ENCODE data around the gene TMEM229A. TPM values are rescaled to one million over a fixed set of nuclear protein-coding genes. Genes with fewer than 3 reads are reported as not detected.
"Not testable (repeated sequence)": the region's sequence is repeated elsewhere in the genome, so short reads cannot be mapped to it uniquely, and the experiment has no call there.

Gene TMEM229A
- total RNA-seq: not detected
- long read RNA-seq, partial matches to known transcripts: 0 of 1 reads
- long read RNA-seq, other reads (novel, unspliced or antisense): 0 of 1 reads

- peak; percentile 49 for DNase-seq
- peak; percentile 75 for ATAC-seq (ENCODE audit: poor library complexity)
- intact Hi-C loops (cut with DNase I): no loop called here
Observed at GRCh38 chr7:124032369-124033094, at the start of gene TMEM229A. Gene TMEM229A (minus strand): TSS chr7:124033067. CDS start chr7:124033003, 64 bp downstream.

GRCh38 chr7:124082234-124082633, 49.4 kb upstream of the TMEM229A start:
- ATAC-seq (ENCODE audit: poor library complexity); intact Hi-C loops (cut with DNase I); DNase-seq: not testable (repeated sequence)

GRCh38 chr7:124077546-124077945, 44.7 kb upstream of the TMEM229A start:
- DNase-seq (no peak), ATAC-seq (ENCODE audit: poor library complexity) (no peak)
- intact Hi-C loops (cut with DNase I): no loop called here

- intact Hi-C loops (cut with DNase I): no loop called here
- ATAC-seq (ENCODE audit: poor library complexity) (no peak), DNase-seq (no peak)
Observed at GRCh38 chr7:124076841-124077240, 44.0 kb upstream of the TMEM229A start.

- intact Hi-C loops (cut with DNase I): no loop called here
Observed at GRCh38 chr7:124074007-124074406, 41.1 kb upstream of the TMEM229A start.

GRCh38 chr7:124073310-124073645, 40.4 kb upstream of the TMEM229A start:
- DNase-seq: no peak
- ATAC-seq (ENCODE audit: poor library complexity): no peak
- intact Hi-C loops (cut with DNase I): no loop called here

More at GRCh38 chr7:124074007-124074406, 41.1 kb upstream of the TMEM229A start:
- DNase-seq (no peak), ATAC-seq (ENCODE audit: poor library complexity) (peak; percentile 22)

GRCh38 chr7:124072603-124073309, 39.9 kb upstream of the TMEM229A start:
- intact Hi-C loops (cut with DNase I): no loop called here
- ATAC-seq (ENCODE audit: poor library complexity): no peak
- no peak for DNase-seq

GRCh38 chr7:124071843-124072242, 39.0 kb upstream of the TMEM229A start:
- intact Hi-C loops (cut with DNase I): no loop called here
- DNase-seq (no peak), ATAC-seq (ENCODE audit: poor library complexity) (no peak)

- DNase-seq (no peak), ATAC-seq (ENCODE audit: poor library complexity) (no peak)
- intact Hi-C loops (cut with DNase I): no loop called here
Observed at GRCh38 chr7:124062171-124062570, 29.3 kb upstream of the TMEM229A start.

GRCh38 chr7:124060528-124060927, 27.7 kb upstream of the TMEM229A start:
- ATAC-seq (ENCODE audit: poor library complexity) (no peak), DNase-seq (no peak)
- intact Hi-C loops (cut with DNase I): no loop called here

GRCh38 chr7:124059375-124059774, 26.5 kb upstream of the TMEM229A start:
- ATAC-seq (ENCODE audit: poor library complexity) (no peak), DNase-seq (no peak)
- intact Hi-C loops (cut with DNase I): no loop called here

- intact Hi-C loops (cut with DNase I): no loop called here
- DNase-seq (no peak), ATAC-seq (ENCODE audit: poor library complexity) (no peak)
Observed at GRCh38 chr7:124058515-124058914, 25.6 kb upstream of the TMEM229A start.

GRCh38 chr7:124057872-124058271, 25.0 kb upstream of the TMEM229A start:
- DNase-seq (no peak), ATAC-seq (ENCODE audit: poor library complexity) (no peak)
- intact Hi-C loops (cut with DNase I): no loop called here

GRCh38 chr7:124056234-124056633, 23.4 kb upstream of the TMEM229A start:
- DNase-seq (no peak), ATAC-seq (ENCODE audit: poor library complexity) (no peak)
- intact Hi-C loops (cut with DNase I): no loop called here

GRCh38 chr7:124051681-124052377, 19.0 kb upstream of the TMEM229A start:
- ATAC-seq (ENCODE audit: poor library complexity) (no peak), DNase-seq (no peak)
- intact Hi-C loops (cut with DNase I): no loop called here

GRCh38 chr7:124042826-124043225, 10.0 kb upstream of the TMEM229A start:
- intact Hi-C loops (cut with DNase I): no loop called here
- no peak for DNase-seq
- no peak for ATAC-seq (ENCODE audit: poor library complexity)

- ATAC-seq (ENCODE audit: poor library complexity): no peak
Observed at GRCh38 chr7:124041439-124041838, 8.6 kb upstream of the TMEM229A start.

GRCh38 chr7:124037902-124038301, 5.0 kb upstream of the TMEM229A start:
- ATAC-seq (ENCODE audit: poor library complexity); DNase-seq; intact Hi-C loops (cut with DNase I): not testable (repeated sequence)

More at GRCh38 chr7:124041439-124041838, 8.6 kb upstream of the TMEM229A start:
- intact Hi-C loops (cut with DNase I): no loop called here
- no peak for DNase-seq

GRCh38 chr7:124035706-124036105, 2.8 kb upstream of the TMEM229A start:
- intact Hi-C loops (cut with DNase I): no loop called here
- DNase-seq: no peak
- no peak for ATAC-seq (ENCODE audit: poor library complexity)

- no peak for ATAC-seq (ENCODE audit: poor library complexity)
- intact Hi-C loops (cut with DNase I): no loop called here
- no peak for DNase-seq
Observed at GRCh38 chr7:124034754-124035100, 1.9 kb upstream of the TMEM229A start.
